ENCODE data around the gene PIKFYVE. TPM values are rescaled to one million over a fixed set of nuclear protein-coding genes. Genes with fewer than 3 reads are reported as not detected.
"Not testable (repeated sequence)": the region's sequence is repeated elsewhere in the genome, so short reads cannot be mapped to it uniquely, and the experiment has no call there.

PIKFYVE gene
- total and polyA plus RNA-seq, 11 donors, result 4.2 to 31.4 (median 20.2) TPM

GRCh38 chr2:208352644-208353567, 86.9 kb downstream of the PIKFYVE start:
- TF ChIP-seq POLR2A (IDR thresholded peaks at IDR 0.05) (no peak), CTCF (IDR thresholded peaks at IDR 0.05) (no peak)
- intact Hi-C loops (cut with DNase I), result no loop called here
- Histone ChIP-seq H3K27me3 (no peaks in the 10 kb centered on the region), H3K4me3 (no peak overlapping the region), H3K27ac (no peak overlapping the region), H3K36me3 (peaks cover 0 to 99% (median 86%) of the 10 kb centered on the region in 9 donors), H3K4me1 (peaks cover 0 to 4% (median 0%) of the 10 kb centered on the region in 12 donors), H3K9me3 (no peaks in the 10 kb centered on the region)
- 80 to 85% (median 84%) methylated on average over 5 of the region's 5 CpGs for WGBS, 4 donors
- no peak for ATAC-seq
- DNase-seq, result no peak

GRCh38 chr2:208354964-208355381, 88.9 kb downstream of the PIKFYVE start:
- DNase-seq (no peak), ATAC-seq (no peak)
- Histone ChIP-seq H3K4me1 (peaks cover 0 to 4% (median 0%) of the 10 kb centered on the region in 12 donors), H3K36me3 (peaks cover 0 to 87% (median 70%) of the 10 kb centered on the region in 9 donors), H3K9me3 (no peaks in the 10 kb centered on the region), H3K27ac (no peak overlapping the region), H3K4me3 (no peak overlapping the region), H3K27me3 (no peaks in the 10 kb centered on the region)
- 90 to 95% (median 94%) methylated on average over 3 of the region's 3 CpGs for WGBS, 4 donors
- no peak for TF ChIP-seq CTCF (IDR thresholded peaks at IDR 0.05)
- no peak for TF ChIP-seq POLR2A (IDR thresholded peaks at IDR 0.05)
- intact Hi-C loops (cut with DNase I), result no loop called here

- DNase-seq; H3K4me3 ChIP-seq; intact Hi-C loops (cut with DNase I); H3K4me1 ChIP-seq; H3K9me3 ChIP-seq; ATAC-seq; H3K27ac ChIP-seq; H3K27me3 ChIP-seq: not testable (repeated sequence)
- WGBS, 4 donors, result 56 to 61% (median 60%) methylated on average over 3 of the region's 3 CpGs
- peaks cover 0 to 72% (median 55%) of the 10 kb centered on the region in 9 donors for H3K36me3 ChIP-seq
These were observed 90.4 kb downstream of the PIKFYVE start for GRCh38 chr2:208356420-208356819.

- Histone ChIP-seq H3K27ac (no peak overlapping the region), H3K4me1 (peaks cover 0 to 4% (median 0%) of the 10 kb centered on the region in 12 donors), H3K4me3 (no peak overlapping the region), H3K36me3 (peaks cover 0 to 67% (median 49%) of the 10 kb centered on the region in 9 donors), H3K27me3 (no peaks in the 10 kb centered on the region), H3K9me3 (no peaks in the 10 kb centered on the region)
- intact Hi-C loops (cut with DNase I), result no loop called here
- 37 to 45% (median 39%) methylated on average over 1 of the region's 1 CpG for WGBS, 4 donors
- ATAC-seq (no peak), DNase-seq (no peak)
- TF ChIP-seq POLR2A (IDR thresholded peaks at IDR 0.05), result no peak
- TF ChIP-seq CTCF (IDR thresholded peaks at IDR 0.05), result no peak
These were observed 91.0 kb downstream of the PIKFYVE start for GRCh38 chr2:208356846-208357574.

Data from heart left ventricle (tissue), 16 donors.